Transverse colon (tissue), 3 donors: ENCODE measurements around the gene KLHL22.

Experiments
- CTCF ChIP-seq, 5 experiments: fragments of 200-600 bp in 3 of 5; fragments of 450-650 bp in 2 of 5; sonication (generic) in 3 of 5; IDR thresholded peaks; 1 replicate in 2 of 5; 2 replicates in 3 of 5; pipeline ENCODE4 v1.5.1; 2016 to 2017; ENCODE audit warnings: antibody characterized with exemption in 5 of 5, inconsistent platforms in 3 of 5, mild to moderate bottlenecking in 2 of 5, moderate library complexity in 1 of 5
- EP300 ChIP-seq: sonication (generic); formaldehyde crosslinking; IDR thresholded peaks from one replicate; pipeline ENCODE4 v1.6.1; 2017; ENCODE audit warnings: antibody characterized with exemption, low read depth

- no peak for TF ChIP-seq EP300
- TF ChIP-seq CTCF (IDR thresholded peaks at IDR 0.05), result no peak
These were observed 31.2 kb upstream of the KLHL22 start for GRCh38 chr22:20526628-20527355.
